H1 (cell line): ENCODE data around the gene CFAP54. TPM values are rescaled to one million over a fixed set of nuclear protein-coding genes. Genes with fewer than 3 reads are reported as not detected.

ENCODE experiments used
- ASH2L ChIP-seq: fragments of 200-600, 300-600 bp; sonication (generic); IDR thresholded peaks from one replicate; pipeline ENCODE4 v1.7.1; 2017; ENCODE audit warnings: low read length
- HDAC6 ChIP-seq: IDR thresholded peaks from one replicate; pipeline ENCODE4 v1.7.1; 2012; ENCODE audit warnings: low read depth, mild to moderate bottlenecking, inconsistent platforms, low read length, moderate library complexity
- JUND ChIP-seq: IDR thresholded peaks from 2 replicates; pipeline ENCODE4 v1.6.1; 2011; ENCODE audit warnings: mild to moderate bottlenecking, improper control_type of control experiment, low read length
- SP2 ChIP-seq: IDR thresholded peaks from 2 replicates; pipeline ENCODE4 v1.6.1; 2012; ENCODE audit warnings: mild to moderate bottlenecking, low read length, inconsistent platforms
- TAF7 ChIP-seq: optimal IDR thresholded peaks from 2 replicates; pipeline ENCODE3; 2011; ENCODE audit warnings: low read depth, mild to moderate bottlenecking, inconsistent platforms, low read length, moderate library complexity, borderline replicate concordance
- polyA plus RNA-seq, 7 experiments: library from polyadenylated mRNA; depleted of rRNA in 3 of 7; stranded (reverse) in 5 of 7; unstranded in 2 of 7; fragments of >200 nt in 5 of 7; fragments of 200-250 nt in 2 of 7; gene quantifications; 1 replicate in 5 of 7; 2 replicates in 1 of 7; 4 replicates in 1 of 7; pipeline versions ENCODE4 v1.2.1 to v1.2.3, GENCODE V29; 2011 to 2013; ENCODE audit warnings: missing spikeins in 2 of 7, mixed read lengths in 2 of 7
- total RNA-seq: library from RNA; stranded (reverse); fragmentation: NEBNext Ultra II Directional; extraction: Animal tissue kit (Norgen Biotek cat#: 25700); gene quantifications from 2 replicates; pipeline ENCODE4 v1.2.1, GENCODE V29; 2021

Gene CFAP54
- total and polyA plus RNA-seq, 2 of the 8 experiments (the other 6 are each of a cell fraction or from before 2014, with no cell fraction given) = 0.17 to 0.33 TPM

DNA sequence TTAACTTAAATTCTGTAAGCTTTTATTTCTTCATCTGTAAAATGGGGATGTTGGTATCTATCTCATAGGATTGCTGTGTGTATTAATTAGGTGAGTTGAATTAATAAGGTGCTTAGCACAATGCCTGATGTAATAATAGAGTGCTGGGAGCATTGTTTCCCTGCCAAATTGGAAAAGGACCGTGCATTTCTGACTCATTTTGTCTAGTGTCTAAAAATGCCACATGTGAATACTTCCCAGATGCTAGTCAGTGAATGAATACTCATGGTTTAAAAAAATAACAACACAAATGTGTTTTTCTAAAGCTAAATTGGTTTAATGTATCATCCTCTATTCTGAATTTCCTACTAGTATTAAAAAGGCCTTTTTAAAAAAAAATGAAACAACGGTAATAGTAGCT lies 372.3 kb downstream of the CFAP54 start (continued):
- no peak for TF ChIP-seq SP2
- no peak for TF ChIP-seq JUND
- no peak for TF ChIP-seq HDAC6
- TF ChIP-seq ASH2L = no peak
- TF ChIP-seq TAF7 = no peak
